Measurements from ENCODE around the gene GRM2.

Gene GRM2

DNA sequence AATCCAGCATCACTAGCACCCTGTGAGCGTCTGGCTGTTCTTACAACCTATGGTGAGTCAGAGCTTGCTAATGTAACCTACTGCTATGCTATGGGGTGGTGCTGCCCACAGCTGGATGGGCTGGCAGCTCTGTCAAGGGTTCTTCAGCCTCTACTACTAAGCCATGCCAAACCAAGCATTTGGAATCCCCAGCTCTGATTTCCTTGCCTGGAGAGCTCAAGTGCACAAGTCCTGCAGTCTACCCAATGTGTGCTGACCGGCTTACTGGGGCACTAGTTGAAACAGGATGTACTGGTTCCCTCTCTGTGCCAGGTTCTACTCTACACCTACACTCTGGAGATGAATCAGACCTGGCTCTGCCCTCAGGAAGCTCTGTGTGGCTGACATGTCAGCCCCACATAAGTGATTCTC, 31.7 kb upstream of the GRM2 start:
- POLR2A ChIA-PET (ENCODE audit: low non-redundant PET): no interaction called here

DNA sequence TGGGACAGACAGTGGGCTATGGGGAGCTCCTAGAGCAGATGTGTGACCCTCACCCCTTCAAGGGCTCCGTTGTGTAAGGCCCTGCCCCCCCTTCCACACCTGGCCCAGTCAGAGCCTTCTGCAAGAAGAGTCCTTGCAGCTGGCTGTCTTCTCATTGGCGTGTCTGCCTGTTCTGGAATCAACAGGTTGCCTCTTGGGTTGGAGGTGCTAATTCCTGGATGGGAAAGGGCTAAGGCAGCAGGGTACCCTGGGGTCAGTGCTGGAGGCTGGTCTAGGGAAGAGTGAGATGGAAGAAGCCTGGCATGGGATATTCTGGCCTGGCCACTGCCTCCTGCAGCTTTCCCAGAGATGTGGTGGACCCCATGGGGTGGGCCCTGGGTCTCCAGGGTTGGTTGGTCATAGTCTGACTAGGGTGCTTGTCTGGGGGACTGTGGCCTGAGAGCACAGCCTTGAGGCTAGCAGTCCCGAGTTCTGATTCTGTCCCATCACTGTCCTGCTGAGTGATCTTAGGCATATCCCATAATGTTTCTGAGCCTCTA, 30.7 kb upstream of the GRM2 start:
- ChIA-PET CTCF (no interaction called here), POLR2A (ENCODE audit: low non-redundant PET) (no interaction called here)
- TF ChIP-seq, protein P1, sequence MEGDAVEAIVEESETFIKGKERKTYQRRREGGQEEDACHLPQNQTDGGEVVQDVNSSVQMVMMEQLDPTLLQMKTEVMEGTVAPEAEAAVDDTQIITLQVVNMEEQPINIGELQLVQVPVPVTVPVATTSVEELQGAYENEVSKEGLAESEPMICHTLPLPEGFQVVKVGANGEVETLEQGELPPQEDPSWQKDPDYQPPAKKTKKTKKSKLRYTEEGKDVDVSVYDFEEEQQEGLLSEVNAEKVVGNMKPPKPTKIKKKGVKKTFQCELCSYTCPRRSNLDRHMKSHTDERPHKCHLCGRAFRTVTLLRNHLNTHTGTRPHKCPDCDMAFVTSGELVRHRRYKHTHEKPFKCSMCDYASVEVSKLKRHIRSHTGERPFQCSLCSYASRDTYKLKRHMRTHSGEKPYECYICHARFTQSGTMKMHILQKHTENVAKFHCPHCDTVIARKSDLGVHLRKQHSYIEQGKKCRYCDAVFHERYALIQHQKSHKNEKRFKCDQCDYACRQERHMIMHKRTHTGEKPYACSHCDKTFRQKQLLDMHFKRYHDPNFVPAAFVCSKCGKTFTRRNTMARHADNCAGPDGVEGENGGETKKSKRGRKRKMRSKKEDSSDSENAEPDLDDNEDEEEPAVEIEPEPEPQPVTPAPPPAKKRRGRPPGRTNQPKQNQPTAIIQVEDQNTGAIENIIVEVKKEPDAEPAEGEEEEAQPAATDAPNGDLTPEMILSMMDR (conservative IDR thresholded peaks at IDR 0.05; ENCODE audit: low read depth): no peak
- H3K27ac ChIP-seq: peak overlapping the region; percentile 66; the same call in 1 of the 2 replicates
- no peak for DNase-seq (ENCODE audit: low spot score)

More for the DNA sequence above, 31.7 kb upstream of the GRM2 start:
- TF ChIP-seq, protein P1 (conservative IDR thresholded peaks at IDR 0.05; ENCODE audit: low read depth): no peak
- CTCF ChIA-PET: interaction anchor here (0.6 kb wide), 1 partner anchor 247 kb away, joined by 4 read pairs; no protein-coding TSS in a partner anchor
- peak overlapping the region; percentile 66 for H3K27ac ChIP-seq
- peak; percentile 55 for DNase-seq (ENCODE audit: low spot score)

GRCh38 chr3:51677358-51677757, 29.5 kb upstream of the GRM2 start:
- ChIA-PET POLR2A (ENCODE audit: low non-redundant PET) (no interaction called here), CTCF (no interaction called here)
- DNase-seq (ENCODE audit: low spot score): no peak
- H3K27ac ChIP-seq: no peak overlapping the region
- TF ChIP-seq, protein P1 (conservative IDR thresholded peaks at IDR 0.05; ENCODE audit: low read depth): no peak

DNA sequence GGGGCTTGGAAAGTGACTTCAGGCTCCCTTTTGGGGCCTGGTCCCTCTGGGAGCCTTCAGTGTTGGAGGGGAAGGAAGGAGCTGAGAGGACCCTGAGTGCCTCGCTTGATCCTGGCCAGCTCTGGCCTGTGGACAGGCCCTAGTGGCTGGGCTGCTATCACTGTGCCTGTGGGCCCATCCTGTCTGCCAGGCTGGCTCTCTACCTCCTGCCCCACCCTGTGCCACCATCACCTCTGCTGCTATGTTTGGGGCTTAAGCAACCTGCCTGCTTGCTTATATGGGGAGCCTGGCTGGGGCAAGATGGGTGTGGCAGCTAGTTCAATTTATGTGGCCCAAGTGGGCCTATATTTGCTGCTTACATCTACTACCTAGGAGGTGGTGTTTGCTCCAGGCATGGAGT, 28.7 kb upstream of the GRM2 start:
- TF ChIP-seq, protein P1 (conservative IDR thresholded peaks at IDR 0.05; ENCODE audit: low read depth): no peak
- CTCF ChIA-PET: interaction anchor here (1.3 kb wide), 1 partner anchor 176 kb away, joined by 3 read pairs; no protein-coding TSS in a partner anchor

DNA sequence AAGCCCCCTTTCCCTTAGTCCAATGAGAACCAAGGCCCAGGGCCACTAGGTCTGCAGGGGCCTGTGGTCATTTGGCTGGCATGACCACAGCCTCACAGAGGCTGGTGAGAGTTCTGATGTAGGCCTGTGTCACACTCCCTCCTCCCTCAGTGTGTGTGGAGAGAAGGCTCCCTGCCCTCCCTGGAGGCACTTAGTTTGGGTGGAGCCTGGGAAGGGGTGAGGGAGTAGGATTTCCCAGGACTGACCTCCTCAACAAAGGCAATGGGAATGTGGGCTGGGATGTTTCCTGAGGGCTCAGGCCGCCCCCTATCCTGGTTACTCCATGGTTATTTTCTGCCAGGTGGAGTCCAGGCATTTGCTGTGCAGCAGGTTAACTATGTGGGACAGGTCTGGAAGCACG, 28.2 kb upstream of the GRM2 start:
- H3K27ac ChIP-seq: peak overlapping the region; percentile 82
- CTCF ChIA-PET: interaction anchor here (1.3 kb wide), 1 partner anchor 177 kb away, joined by 3 read pairs; no protein-coding TSS in a partner anchor
- DNase-seq (ENCODE audit: low spot score): no peak
- TF ChIP-seq, protein P1 (conservative IDR thresholded peaks at IDR 0.05; ENCODE audit: low read depth): no peak
- POLR2A ChIA-PET (ENCODE audit: low non-redundant PET): no interaction called here

More for the DNA sequence above, 28.7 kb upstream of the GRM2 start:
- H3K27ac ChIP-seq: peak overlapping the region; percentile 82
- DNase-seq (ENCODE audit: low spot score): no peak
- POLR2A ChIA-PET (ENCODE audit: low non-redundant PET): no interaction called here

- TF ChIP-seq, protein P1 (conservative IDR thresholded peaks at IDR 0.05; ENCODE audit: low read depth): no peak
- H3K27ac ChIP-seq: peak overlapping the region; percentile 82
- DNase-seq (ENCODE audit: low spot score): no peak
- CTCF ChIA-PET: interaction anchor here (1.3 kb wide), 1 partner anchor 177 kb away, joined by 3 read pairs; no protein-coding TSS in a partner anchor
- POLR2A ChIA-PET (ENCODE audit: low non-redundant PET): no interaction called here
Measured at GRCh38 chr3:51679318-51679717, 27.6 kb upstream of the GRM2 start.
